ENCODE measurements around the gene BNIP5.

Gene BNIP5

DNA sequence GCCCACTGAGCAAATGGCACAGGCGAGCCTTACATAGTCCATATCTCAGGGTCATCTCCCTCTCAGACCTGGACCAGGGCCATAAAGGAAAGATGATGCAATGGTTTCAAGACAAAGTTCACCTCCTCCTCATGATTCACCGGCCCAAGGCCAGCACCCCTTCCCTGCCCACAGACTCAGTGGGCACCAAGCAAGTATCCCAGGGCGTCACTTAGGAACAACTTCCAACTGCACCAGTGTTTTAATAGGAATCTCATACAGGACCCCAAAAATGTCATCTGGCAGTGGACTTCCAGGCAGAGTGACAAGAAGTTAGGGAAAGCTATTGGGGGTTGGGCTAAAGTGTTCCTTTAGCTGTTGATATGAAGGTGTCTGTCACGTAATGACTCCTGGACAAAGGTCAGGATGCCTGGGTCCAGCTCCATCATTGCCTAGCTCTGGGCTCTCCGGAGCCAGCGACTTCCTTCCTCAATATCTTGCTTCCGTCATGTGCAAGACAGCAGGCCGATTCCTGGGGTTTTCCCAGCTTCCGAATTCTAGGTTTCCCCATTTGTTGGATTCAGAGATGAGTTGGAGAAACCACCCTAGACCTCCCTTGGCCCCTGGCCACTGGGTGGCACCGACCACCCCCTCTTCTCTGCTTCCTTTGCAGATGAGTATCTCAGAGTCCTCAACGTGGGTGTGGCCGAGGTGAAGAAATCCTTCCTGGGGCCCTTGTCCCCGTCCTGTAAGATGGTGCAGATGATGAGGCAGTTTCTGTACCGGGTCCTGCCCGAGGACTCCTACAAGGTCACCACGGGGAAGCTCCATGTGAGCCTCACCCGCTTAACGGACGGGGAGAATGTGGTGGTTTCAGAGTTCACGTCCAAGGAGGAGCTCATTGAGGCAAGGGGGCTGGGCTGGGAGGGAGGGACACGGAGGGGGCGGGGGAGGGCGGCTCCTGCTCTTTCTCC lies 45.7 kb downstream of the BNIP5 start:
- no peak for DNase-seq

DNA sequence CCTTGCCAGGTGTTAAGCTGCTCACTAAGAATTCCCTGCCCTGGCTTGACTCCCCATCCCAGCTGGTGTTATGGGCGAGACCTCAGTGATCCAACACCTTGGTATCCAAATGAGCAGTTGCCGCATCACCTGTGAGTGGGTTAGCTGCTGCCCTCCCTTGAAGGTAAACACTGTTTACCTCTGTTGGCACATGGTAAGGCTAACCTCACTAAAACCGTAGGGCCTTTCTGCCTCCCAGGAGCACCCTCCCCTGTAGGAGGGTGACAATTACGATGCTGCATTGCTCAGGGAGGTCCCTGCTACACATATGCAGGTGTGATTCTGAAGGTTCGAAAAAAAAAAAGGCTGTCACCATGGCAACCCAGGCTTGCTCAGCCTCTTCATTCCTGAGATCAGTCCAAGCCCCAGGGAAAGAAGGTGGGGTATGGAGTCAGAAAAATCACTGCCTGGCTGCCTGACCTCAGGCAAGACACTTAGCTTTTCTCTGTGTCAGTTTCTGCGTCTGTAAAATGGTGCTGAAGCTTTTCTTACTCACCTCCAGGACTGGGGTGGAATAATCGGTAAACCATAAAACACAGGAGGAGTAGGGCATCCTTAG lies 47.3 kb downstream of the BNIP5 start:
- DNase-seq, result no peak

DNA sequence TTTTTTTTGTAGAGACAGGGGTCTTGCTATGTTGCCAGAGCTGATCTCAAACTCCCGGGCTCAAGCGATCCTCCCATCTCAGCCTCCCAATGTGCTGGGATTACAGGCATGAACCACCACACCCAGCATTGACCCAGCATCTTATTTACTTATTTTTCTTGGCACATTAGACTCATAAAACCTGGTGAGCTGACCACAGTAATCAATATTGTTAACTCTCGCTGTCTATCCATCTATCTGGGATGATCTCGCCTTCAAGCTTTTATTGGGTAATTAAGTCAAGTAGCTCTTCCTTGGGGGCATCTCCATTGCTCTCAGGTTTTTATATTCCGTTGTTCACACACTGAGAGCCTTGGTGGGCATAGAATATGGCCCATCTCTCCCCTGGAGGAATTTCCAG lies 49.8 kb downstream of the BNIP5 start:
- DNase-seq, result no peak

DNA sequence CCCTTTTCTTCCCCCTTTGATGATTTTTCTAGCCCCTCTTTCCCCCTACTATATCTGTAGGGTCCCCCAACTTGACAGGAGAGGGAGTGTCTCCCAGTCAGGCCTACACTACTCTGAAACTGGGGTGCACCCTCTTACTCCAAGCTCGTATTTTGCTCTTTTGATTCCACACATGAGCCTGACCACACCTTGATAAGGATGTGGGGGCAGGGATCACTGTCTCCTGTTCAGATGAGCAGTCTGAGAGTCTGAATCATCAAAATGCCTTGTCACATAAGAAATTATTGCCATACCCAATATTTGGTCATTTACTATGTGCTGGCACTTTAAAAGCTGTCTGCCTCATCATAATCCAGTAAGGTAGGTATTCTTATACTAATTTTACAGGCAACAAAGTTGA lies 50.9 kb downstream of the BNIP5 start:
- no peak for DNase-seq

DNA sequence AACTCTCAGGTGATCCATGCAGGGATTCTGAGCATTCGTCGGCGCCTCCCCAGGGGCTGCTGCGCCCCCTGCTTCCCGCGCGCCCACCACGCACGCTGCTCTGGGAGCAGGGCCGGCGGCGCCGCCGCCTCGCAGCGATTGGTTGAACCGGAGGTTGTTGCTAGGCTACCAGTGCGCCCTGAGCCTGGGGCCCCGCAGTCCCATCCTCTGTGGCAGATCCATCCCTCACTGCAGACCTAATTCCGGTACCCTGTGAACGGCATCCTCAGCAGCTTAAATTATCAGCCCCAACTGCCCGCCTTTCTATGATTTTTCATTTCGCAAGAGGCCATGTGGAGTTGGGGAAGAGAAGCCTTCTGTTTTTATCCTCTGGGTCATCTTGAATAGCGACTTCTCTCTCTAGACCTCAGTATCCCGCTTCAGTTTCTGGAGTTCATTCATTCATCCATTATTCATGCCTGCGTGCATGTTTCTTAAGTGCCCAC lies 51.5 kb downstream of the BNIP5 start:
- no peak for DNase-seq

DNA sequence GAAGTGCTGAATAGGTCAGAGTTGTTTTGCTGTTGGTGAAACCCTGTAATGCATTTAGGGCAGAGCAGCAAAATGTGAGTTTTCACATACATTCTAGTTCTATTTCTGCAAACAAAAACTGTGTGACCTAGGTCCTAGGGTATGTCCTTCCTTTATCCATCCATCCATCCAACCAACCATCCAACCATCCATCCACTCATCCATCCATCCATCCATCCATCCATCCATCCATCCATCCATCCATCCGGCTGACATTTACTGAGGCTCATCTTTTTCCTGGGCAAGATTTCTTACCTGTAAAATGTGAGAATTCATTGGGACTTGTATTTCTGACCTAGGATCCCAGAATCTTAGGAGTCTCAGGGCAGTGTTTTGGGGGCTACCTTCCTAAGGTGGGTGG lies 52.3 kb downstream of the BNIP5 start:
- no peak for DNase-seq

DNA sequence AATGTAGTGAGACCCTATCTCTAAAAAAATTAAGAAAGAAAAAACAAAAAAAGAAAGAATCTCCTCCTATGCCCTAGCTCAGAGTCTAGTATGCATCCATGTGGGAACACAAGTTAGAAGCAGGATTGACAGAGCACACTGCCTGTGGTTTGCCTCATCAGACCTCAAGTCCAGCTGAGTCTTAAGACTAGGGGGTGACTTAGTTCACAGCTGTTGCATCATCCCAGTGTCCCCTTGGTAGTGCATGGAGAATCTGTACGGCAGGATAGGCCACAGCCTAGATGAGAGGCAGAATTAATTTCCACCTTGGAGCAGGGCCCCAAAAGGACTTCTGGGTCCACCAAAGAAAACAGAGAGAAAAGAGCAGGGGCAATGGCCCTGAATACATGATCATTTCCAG lies 53.1 kb downstream of the BNIP5 start:
- no peak for DNase-seq

DNA sequence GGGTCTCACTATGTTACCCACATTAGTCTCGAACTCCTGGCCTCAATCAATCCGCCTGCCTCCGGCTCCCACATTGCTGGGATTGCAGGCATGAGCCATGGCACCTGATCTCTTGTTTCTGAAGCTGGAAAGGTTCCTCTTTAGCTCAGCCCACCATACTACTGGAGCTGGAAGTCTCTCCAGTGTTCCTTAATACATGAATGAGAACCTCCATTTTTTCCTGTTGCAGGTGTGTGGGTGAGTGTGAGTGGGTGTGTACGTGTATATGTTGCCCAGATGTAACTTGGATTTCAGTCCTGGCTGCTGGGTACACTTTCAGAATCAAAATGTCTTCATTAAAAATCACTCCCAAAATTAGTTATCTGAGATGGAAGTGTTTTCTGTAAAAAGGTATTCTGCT lies 55.7 kb downstream of the BNIP5 start:
- DNase-seq, result no peak

DNA sequence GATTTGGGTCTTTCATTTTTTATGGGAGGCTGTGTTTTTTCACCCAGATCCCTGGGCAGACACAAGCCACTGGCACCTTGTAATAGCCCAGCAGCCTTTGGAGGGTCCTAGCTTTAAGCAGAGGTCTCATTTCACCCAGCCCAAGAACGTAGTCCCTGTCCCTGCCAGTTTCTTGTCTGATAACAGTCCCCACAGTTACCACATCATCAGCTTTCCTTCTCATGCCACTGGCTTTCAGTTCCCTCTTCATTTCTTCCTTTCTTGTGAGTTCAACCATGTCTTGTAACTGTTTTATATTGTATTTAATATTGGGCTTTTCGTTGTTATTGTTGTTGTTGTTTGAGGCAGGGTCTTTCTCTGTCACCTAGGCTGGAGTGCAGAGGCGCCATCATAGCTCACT lies 56.2 kb downstream of the BNIP5 start:
- DNase-seq, result no peak

DNA sequence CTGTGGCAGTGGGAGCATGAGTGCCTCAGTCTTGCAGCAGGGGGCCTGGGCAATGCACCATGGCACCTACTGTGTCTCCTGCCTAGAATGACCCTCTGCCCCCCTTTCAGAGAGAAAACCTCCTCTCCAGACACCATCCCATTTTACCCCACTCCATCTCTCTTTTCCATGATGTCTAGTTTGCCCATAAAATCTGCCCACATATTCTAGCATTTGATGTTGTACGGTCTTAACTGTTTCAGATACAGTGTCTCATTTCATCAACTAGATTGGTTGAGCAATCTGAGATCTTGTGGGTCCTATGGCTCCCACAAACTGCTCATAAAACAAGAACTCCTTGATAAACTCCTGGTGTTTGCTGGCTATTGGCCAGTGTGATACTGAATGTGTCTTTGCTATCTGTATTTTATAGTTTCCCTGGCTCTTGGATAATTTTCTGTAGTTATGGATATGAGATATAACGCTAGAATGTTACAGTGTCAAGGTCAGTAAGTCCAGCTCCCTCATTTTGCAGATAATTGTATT lies 58.7 kb downstream of the BNIP5 start:
- no peak for DNase-seq

DNA sequence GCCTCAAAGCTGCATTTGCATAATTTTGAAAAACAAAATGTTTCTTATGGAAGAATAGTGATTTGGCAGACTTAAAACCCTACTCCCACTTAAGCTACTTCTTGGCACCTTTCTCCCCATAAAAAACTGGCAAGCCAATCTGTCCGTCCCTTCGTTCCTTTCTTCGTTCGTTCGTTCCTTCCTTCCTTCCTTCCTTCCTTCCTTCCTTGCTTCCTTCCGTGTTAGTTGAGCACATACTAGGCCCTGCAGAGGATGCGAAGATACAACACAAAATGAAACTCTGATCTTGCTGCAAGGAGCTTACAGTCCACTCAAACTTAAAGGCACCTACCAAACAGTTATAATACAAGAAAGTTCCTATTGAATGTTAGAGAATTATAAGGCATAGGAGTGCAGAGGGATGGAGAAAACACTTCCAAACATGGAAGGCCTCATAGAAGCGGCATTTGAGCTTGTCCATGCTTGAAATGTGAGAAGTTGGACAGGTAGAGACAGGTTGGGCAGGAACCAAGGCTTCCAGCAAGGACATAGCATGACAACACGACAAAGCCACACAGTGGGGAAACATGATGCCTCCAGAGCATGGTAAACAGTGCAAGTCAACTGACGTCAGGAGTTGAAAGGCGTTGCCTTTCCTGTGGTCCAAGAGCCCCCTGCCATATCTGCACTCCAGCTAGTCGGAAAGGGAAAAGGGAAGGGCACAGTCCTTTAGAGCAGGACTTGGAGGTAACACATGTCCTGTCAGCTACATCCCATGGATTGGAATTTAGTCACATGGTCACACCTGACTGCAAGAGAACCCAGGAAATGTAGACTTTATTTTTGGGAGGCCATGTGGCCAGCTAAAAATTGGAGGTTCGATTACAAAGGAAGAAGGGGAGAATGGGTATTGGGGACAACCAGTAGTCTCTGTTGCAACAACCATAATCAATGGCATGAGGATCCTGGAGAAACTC lies 59.8 kb downstream of the BNIP5 start:
- no peak for DNase-seq

DNA sequence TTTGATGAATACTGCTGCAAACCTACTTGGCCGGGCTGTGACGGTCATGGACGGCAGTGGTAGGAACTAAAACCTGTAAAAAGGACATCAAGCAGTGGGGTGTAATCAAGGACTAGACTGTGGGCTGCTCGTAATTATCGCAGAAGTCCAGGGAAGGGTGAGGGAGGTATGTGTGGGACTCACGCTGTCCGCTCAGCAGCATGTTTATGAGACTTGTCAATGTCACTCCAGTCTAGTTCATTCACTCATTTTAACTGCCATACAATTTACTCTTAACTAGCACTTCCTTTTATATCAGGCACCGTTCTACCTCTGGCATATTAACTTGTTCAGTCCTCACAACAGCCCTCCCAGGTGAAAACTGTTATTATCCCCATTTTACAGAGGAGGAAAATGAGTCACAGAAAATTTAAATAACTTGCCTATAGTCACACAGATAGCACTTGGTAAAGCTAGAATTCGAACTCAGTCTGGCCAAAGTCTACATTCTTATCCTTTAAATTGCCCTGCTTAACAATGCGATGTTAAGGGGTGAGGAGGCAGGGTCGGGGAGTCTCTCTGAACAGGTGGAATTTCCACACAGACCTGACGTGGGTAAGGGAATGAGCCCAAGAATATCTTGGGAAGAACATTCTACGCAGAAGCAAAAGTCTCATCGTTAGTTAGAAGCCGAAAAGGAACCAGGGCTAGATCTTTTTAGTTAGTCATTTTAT lies 62.7 kb downstream of the BNIP5 start:
- no peak for DNase-seq

DNA sequence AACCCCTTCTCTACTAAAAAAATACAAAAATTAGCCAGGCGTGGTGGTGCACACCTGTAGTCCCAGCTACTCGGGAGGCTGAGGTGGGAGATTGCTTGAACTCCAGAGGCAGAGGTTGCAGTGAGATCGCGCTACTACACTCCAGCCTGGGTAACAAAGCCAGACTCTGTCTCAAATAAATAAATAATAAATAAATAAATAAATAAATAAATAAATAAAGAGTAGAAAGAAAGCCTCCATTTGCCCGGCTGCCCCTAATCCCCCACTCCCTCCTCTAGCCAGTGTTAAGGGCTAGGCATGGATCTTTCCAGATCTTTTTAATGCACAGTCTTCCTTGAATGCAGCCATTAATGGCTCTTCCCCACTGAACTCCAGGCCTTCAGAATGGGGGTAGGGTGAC lies 63.6 kb downstream of the BNIP5 start:
- DNase-seq, result no peak

DNA sequence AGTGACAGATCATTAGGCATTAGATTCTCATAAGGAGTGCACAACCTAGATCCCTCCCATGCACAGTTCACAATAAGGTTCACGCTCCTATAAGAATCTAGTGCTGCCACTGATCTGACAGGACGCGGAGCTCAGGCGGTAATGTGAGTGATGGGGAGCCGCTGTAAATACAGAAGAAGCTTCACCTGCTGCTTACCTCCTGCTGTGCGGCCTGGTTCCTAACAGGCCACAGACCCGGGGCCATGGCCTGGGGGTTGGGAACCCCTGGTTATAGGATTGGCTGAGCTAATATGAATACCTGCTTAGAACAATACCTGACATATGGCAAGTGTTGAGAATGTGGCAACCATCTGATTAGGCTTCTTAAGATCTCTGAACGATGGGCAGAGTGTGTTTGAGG lies 64.5 kb downstream of the BNIP5 start:
- DNase-seq, result no peak

DNA sequence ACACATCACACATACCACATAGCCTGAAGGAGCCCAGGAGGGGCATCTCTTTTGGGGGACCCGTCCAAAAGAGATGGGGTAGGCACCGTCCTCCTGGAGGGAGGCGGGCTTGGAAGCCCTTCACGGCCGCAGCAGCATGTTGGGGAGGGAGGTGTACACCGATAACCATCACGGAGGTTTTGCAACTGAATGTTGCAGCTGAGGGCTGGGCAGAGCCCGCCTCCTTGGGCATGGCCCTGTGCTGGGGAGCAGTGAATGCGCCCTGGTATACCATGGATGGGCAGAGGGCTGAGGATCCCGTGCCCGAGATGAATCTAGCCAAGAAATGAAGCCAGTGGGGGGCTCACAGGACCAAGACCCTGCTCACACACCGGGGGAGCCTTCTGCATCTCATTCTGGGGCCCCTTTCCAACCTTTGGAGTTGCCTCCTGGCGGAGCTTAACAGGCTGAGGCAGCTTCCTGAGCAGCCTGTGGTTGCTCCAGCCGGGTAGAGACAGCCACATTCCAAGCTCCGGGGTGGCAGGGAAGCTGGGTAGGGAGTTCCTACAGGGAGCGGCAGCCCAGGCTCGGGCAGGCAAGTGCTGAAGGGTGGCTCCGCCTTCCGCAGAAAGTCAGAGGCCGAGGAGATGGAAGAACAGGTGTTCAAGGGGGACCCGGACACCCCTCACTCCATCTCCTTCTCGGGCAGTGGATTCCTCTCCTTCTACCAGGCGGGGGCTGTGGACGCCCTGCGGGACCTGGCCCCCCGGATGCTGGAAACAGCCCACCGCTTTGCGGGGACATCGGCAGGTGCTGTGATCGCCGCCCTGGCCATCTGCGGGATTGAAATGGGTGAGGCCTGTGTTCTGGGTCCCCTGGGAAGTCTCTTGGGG lies 66.6 kb downstream of the BNIP5 start, which contains the start of gene PNPLA1:
PNPLA1 (plus strand) TSS at position 227 of the 872 bp plus-strand sequence; CDS start at position 627, 400 bp downstream.
- no peak for DNase-seq

DNA sequence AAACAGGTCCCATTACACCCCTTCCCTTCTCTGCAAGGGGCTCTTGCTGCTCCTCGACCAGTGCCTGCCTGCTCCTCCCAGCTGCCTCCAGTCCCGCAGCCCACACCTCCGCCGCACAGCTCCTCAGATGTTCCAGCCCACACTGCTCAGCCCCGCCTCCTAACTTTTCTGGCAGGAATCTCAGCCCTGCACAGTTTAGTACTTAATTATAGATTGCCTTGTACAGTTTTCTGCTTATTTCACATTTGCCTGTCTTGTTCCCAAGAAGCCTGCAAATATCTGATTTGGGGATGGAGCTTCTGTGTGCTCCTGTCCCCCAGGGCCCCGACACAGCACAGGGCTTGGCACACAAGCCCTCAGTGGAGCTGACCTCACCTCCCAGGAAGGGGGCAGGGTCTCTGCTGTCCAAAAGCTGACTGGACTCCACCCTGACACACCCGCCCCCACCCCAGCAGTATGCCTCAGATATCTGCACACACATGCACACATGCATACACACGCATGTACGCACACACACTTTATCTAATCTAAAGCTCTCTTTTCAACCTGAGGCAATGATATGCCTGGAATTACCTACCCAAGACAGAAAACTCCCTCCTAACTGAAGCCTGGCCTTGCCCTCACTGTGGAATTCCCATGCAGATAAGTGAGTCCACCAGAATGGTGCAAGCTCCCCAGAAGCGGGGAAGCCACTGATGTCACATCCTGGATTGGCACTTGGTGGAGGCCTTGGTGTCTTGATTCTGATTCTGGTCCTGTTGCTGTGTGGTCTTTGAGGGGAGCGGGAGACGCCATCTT lies 68.0 kb downstream of the BNIP5 start:
- DNase-seq, result no peak

DNA sequence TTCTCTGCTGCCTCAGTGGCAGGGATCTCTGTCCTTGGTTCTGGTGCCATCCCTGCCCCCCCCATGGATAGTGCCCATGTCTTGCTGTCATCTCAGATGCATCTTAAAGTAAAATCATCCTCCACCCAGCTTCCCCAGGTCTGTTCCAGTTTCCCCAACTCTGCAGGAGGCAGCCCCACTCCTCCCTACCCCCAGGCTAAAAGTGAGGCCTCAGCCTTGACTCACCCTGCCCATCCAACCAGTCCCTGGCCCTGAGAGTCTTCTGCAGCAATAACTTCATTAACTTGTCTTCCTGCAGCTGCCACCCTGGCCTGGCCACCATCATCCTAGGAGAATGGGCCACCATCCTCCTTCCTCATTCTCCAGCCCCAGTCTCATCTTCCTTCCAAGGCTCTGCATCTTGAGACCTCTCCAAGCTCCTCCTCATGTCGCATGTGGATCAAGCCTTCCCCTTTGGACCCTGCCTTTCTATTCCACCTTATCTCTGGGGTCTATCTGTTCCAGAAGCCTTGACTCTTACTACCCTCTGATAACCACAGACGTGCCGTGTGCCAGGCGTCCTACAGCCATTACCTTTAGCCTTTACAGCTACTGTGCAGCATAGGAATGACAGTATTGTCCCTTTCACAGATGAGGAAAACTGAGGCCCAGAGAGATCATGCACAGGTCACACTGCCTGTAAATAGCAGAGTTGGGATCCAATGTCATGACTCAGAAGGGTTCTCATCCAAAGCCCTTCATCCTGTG lies 68.8 kb downstream of the BNIP5 start:
- DNase-seq, result no peak

DNA sequence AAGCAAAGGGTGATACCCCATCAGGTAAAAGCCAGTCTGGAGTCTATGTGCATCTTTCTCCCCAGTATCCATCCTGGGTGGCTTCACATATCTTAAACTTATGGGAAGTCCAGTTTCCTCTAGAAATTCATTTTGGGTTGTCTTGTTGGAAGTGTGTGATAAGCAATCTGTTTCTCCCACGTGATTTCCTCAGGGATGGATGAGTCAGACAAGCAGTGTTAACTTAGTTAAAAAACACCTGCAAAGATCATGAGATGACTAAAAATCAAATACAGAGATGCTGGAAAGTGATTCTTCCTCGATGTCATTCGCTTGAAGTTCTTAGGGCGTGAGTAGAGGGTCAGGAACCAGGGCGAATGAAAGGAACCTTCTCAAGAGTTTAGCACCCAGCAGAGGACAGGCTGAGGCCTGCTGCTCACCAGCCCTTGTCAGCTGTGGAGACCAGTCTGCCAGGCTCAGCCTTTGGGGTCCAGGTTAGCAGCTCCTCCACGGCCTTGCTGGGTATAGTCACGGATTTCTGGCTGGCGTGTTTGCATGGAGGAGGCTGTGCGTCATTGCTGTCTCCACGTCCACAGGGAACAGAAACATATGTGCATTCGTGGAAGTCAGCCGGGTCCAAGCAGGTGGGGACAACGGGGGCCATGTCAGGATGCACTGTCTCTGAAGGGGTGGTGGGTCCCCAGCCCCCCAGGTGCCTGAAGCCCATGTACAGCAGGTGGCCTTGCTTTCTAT lies 69.6 kb downstream of the BNIP5 start:
- DNase-seq, result no peak

All from SHP77 (cell line).